LHCN-M2 (cell line): ENCODE results near the gene TPRN. TPM values are rescaled to one million over a fixed set of nuclear protein-coding genes. Genes with fewer than 3 reads are reported as not detected.

Source experiments
- DNase-seq: peaks from one replicate; pipeline ENCODE4 v3.0.0-alpha.2; 2012; ENCODE audit warnings: low read depth
- total RNA-seq: library from RNA; depleted of rRNA; stranded (reverse); fragments of >200 nt; gene quantifications from 2 replicates; pipeline ENCODE4 v1.2.3, GENCODE V29; 2014

TPRN gene
- total RNA-seq, 1 experiment from 2014 or later = 10.7 TPM

DNA sequence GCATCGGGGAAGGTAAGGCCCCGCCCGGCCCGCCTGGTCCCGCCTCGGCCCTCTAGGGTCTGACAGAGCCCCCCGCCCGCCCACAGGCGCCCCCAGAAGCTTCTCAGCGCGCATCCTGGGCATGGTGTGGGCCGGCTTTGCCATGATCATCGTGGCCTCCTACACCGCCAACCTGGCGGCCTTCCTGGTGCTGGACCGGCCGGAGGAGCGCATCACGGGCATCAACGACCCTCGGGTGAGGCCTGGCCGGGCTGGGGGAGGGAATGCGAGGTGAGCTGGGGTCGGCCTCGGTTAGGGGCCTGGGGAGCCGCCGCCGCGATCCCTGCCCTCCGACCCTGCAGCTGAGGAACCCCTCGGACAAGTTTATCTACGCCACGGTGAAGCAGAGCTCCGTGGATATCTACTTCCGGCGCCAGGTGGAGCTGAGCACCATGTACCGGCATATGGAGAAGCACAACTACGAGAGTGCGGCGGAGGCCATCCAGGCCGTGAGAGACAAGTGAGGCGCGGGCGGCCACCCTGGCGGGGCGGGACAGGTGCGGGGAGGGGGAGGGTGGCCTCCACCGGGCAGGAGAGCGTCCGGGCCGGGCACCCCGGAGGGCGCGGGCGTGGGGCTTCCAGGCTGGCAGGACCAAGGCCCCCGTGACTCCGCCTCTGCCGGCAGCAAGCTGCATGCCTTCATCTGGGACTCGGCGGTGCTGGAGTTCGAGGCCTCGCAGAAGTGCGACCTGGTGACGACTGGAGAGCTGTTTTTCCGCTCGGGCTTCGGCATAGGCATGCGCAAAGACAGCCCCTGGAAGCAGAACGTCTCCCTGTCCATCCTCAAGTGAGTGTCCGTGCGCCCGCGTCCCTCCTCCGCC, 37.8 kb downstream of the TPRN start:
- no peak for DNase-seq

DNA sequence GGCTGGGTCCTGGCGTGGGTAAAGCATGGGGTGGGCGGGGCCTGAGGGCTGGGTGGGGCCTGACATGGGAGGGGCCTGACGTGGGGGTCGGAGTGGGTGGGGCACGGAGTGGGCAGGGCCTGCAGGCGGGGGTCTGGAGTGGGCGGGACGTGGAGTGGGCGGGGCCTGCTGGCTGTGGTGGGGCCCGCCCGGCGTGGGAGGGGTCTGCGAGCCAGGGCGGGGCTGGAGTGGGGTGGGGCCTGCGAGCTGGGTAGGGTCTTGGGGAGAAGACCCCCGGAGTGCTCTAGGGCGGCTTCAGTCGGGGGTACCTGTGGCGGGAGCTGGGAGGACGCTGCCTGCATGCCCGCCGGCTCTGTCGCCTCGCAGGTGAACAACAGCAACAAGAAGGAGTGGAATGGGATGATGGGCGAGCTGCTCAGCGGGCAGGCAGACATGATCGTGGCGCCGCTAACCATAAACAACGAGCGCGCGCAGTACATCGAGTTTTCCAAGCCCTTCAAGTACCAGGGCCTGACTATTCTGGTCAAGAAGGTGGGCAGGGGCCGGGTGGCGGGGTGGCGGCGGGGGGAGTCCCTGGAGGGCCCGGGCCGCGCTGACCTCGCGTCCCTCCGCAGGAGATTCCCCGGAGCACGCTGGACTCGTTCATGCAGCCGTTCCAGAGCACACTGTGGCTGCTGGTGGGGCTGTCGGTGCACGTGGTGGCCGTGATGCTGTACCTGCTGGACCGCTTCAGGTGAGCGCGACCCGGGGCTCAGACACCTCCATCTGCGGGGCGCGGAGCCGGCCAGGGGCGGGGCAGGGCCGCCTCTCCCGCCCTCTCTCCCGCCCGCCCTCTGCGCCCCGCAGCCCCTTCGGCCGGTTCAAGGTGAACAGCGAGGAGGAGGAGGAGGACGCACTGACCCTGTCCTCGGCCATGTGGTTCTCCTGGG, 38.7 kb downstream of the TPRN start:
- DNase-seq = no peak

DNA sequence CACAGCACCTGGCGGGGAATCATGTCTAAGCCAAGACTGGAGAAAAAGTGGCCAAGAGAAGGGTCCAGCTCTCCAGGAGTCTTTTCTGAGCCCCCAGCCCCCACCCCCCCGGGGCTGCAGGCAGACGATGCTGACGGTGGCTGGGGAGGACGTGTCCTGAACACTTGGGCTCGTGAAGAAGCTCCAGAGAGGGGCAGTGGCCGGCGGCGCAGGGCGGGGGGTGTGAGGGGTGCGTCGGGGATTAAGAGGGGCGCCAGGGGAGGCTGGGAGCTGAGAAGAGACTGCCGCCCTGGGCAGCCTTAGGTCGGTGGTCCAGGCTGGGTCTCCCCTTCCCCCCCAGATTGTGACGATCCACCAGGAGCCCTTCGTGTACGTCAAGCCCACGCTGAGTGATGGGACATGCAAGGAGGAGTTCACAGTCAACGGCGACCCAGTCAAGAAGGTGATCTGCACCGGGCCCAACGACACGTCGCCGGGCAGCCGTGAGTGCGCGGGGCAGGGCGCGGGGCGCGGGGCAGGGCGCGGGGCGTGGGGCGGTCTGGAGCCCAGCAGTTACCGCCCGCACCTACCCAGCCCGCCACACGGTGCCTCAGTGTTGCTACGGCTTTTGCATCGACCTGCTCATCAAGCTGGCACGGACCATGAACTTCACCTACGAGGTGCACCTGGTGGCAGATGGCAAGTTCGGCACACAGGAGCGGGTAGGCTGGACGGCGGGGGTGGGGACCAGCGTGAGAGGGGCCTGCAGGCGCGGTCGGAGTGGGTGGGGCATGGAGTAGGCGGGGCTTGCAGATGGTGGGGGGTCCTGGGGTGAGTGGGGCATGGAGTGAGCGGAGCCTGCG, 39.6 kb downstream of the TPRN start:
- DNase-seq = no peak

DNA sequence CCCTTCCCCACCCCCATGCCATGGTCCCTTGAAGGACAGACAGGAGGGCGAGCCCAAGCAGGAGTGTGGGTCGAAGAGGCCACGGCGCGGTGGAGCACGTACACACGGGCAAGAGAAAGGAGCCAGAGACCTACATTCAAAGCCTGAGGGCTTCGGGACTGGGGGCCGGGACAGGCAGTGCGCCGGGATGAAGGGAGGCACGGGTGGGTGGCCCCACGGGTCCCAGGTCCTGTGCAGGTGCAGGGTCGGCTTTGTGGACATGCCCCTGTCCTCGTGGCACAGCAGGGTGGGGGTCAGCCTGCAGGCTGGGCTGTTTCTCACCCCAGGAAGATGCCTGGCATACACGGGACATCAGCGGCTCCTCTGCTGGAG, 40.5 kb downstream of the TPRN start:
- no peak for DNase-seq

DNA sequence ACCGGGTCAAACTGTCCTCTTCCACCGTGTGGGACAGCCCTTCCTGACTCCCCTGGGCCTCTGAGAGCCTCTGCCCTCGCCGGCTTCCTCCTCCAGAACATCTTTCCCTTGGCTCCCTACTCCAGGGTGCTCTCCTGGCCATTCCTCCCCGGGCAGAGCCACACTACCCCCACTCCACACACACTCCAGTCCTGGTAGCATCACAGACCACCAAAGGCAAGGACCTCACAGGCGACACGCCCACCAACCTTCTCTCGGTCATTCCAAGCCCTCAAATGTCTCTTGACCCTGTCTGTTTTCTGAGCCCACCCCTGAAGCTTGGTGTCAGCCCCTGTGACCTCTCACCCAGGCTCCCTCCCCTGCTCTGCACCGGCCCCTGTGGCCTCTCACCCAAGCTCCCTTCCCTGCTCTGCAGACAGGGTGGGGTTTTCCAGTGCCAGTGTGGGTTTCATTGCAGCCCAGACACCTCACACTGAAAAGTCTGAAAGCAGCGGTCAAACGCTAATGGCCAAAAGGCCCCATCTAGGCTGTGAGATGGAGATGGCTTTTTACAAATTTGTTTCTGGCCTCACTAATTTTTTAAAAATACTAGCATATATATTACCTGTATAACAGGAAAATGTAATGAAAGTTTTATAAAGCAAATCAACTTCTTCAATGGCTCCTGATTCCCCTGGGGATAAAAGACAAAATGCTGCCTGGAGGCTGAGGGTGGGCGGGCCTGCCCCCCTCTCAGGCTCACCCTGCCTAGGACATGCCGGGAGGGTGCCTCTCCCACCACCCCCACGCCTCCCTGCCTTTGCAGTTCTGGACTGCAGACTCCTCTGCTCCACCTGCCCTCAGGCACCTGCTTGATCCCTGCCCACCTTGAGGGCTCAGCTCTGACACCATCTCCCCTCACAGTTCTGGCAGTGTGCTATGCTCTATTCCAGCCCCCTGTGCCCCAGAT, 41.2 kb downstream of the TPRN start:
- no peak for DNase-seq

GRCh38 chr9:137158625-137159024, 41.9 kb downstream of the TPRN start:
- DNase-seq = no peak

DNA sequence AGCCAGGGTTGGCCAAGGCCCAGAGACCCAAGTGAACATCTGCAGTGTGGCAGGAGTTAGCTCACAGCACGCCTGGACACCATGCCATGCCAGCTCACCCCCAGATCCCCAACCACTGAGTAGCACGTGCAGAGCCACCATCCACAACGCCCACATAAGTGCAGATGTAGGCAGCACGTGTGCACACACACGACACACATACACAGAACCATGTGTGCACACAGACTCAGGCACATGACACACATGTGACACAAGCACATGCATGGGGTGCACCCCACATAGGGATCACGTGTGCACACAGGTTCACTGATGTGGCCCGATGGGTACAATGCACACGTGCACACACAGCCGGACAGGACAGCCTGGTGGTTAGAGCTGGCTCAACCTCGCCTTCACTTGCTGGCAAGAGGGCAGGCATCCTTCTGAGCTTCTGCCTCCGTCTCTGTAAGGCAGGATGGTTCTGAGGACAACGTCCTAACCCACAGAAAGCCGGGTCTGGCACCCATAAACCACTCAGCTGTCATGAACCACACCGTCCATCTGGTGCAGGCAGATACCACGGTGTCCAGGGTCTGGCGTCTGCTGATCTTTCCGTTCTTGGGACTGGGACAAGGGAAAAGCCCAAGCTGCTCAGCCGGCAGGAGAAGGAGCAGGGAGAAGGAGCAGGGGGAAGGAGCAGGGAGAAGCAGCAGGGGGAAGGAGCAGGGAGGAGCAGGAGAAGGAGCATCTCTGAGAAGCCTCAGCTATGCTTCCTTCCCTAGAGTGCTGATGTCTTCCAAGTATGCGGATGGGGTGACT, 42.7 kb downstream of the TPRN start:
- DNase-seq = no peak

DNA sequence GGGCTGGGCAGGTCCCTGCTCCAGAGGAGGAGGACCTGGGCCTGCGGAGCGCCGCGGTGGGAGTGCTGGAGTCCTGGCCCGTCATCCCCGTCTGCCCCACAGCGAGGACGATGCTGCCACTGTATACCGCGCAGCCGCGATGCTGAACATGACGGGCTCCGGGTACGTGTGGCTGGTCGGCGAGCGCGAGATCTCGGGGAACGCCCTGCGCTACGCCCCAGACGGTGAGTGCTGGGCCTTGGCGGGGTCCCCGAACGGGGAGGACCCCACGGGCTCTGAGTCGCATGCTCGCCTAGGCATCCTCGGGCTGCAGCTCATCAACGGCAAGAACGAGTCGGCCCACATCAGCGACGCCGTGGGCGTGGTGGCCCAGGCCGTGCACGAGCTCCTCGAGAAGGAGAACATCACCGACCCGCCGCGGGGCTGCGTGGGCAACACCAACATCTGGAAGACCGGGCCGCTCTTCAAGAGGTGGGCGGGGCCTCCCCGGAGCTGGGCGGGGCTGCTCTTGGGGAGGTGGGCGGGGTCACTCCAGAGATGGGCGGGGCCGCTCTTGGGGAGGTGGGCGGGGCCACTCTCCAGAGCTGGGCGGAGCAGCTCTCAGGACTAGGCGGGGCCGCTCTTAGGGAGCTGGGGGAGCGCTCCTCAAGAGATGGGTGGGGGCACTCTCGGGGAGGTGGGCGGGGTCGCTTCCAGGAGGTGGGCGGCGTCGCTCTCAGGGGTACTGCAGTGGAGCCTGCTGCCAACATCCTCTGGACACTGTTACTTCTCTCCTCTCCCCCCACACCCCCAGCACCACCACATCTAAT, 43.8 kb downstream of the TPRN start:
- no peak for DNase-seq

DNA sequence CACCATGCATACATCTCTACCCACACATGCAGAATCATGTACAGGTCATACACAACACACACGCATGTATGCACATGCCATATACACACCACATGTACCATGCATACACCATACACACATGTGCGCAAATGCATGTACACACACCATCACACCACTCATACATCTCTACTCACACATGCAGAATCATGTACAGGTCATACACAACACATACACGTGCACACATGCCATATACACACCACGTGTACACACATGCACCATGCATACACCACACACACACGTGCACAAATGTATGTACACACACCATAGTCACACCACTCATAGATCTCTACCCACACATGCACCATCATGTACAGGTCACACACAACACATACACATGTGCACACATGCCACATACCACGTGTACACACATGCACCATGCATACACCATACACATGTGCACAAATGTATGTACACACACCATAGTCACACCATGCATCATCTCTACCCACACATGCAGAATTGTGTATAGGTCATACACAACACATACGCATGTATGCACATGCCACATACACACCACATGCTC, 47.6 kb downstream of the TPRN start:
- no peak for DNase-seq

GRCh38 chr9:137150617-137151457, 49.7 kb downstream of the TPRN start:
- DNase-seq = no peak

DNA sequence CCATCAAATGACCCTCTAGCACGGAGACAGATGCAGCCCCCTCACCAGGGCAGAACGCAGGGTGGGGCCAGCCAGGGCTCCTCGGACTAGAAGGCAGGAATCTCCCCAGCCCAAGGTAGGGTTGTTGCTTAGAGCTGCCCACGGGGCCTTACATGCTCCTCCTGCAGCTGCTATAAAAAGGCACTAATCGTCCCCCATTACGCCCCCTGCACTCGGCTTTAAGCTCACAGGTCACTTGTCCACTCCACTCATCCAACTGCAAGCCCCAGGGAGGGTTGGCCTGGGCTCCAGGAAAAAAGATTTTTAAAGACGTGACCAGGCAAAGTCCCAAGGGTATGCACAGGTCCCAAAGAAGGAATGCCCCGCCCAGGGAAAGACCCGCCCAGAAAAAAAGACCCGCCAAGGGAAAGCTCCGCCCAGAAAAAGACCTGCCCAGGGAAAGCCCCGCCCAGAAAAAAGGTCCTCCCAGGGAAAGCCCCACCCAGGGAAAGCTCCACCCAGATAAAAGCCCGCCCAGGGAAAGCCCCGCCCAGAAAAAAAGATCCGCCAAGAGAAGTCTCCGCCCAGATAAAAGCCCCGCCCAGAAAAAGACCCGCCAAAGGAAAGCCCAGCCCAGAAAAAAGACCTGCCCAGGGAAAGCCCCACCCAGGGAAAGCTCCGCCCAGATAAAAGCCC, 50.5 kb downstream of the TPRN start:
- no peak for DNase-seq

GRCh38 chr9:137149363-137149762, 51.2 kb downstream of the TPRN start:
- DNase-seq = no peak

DNA sequence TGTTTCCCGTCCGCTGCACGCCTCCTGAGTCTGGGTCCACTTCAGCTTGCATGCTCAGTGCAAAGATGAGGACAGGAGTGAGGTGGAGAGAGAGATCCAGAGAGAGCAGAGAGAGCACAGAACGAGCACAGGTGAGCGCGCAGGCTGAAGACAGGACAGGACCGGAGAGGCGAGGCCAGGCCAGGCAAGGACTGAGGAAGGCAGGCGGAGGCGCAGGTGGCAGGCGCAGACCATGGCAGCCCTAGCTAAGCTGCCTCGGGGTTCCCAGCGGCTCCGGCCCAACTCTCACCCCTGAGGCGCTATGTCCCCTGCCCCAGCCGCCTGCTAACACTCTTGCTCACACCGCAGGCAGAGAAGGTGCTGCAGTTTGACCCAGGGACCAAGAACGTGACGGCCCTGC, 51.9 kb downstream of the TPRN start:
- no peak for DNase-seq

- DNase-seq = no peak
Measured at GRCh38 chr9:137148242-137148641, 52.3 kb downstream of the TPRN start.

GRCh38 chr9:137147793-137148160, 52.8 kb downstream of the TPRN start:
- DNase-seq = no peak

DNA sequence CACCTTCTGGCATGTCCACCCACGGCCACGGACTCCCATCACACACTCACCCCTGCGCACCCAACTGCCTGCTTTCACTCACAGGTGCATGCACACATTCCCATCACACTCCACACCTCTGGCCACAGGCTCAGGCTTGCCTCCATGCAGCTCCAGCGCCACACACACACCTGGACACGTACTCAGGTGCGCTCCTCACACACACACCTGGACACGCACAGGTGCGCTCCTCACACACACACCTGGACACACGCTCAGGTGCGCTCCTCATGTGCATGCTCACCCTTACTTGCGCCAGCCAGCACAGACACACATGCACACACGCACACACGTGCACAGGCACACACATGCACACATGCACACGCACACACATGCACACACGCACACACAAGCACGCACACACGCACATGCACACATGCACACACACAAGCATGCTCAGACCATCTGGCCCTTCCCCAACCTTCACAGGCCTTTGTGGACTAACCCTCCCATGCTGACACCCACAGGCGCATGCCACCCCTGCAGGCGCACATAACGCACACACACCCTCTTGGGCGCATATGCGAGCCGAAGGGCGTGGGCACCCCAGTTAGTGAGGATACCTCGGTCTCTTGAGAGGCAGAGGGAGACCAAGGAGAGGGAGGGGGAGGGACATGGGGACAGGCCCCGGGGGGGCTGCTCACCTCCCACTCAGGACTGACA, 53.3 kb downstream of the TPRN start:
- no peak for DNase-seq
